ENCODE data around the gene PRKCE. TPM values are rescaled to one million over a fixed set of nuclear protein-coding genes. Genes with fewer than 3 reads are reported as not detected.

Gene PRKCE
- total and polyA plus RNA-seq, 2 donors (not counting 3 experiments of a cell fraction or from before 2014, with no cell fraction given) = 27.9 to 33.9 TPM

GRCh38 chr2:45908316-45909170 is 257.1 kb downstream of the PRKCE start:
- Histone ChIP-seq H3K27me3 (ENCODE audit: control insufficient read depth in 2 of 2, insufficient read depth in 2 of 2, low read length in 2 of 2) (no peaks in the 10 kb centered on the region), H2AFZ (ENCODE audit: low read depth, low read length) (no peak overlapping the region), H3K79me2 (ENCODE audit: control insufficient read depth, insufficient read depth, low read length) (no peaks in the 10 kb centered on the region), H3K9me1 (replicated peaks; ENCODE audit: control insufficient read depth, extremely low read depth, insufficient read depth, low read length) (no peaks in the 10 kb centered on the region), H4K20me1 (replicated peaks; ENCODE audit: control insufficient read depth, extremely low read depth, insufficient read depth, low read length) (no peaks in the 10 kb centered on the region), H3K9ac (replicated peaks; ENCODE audit: extremely low read depth, insufficient read depth, low read length) (no peak overlapping the region), H3K27ac (ENCODE audit: insufficient read depth, low read depth, low read length) (no peak overlapping the region), H3K36me3 (ENCODE audit: control insufficient read depth in 2 of 2, extremely low read depth in 1 of 2, insufficient read depth in 2 of 2, low read length in 2 of 2) (no peaks in the 10 kb centered on the region), H3K4me3 (replicated peaks in 1 of 3; ENCODE audit: insufficient read depth in 1 of 3, low read depth in 1 of 3, low read length in 3 of 3) (no peak overlapping the region), H3K4me2 (ENCODE audit: insufficient read depth, low read length) (no peak overlapping the region), H3K4me1 (ENCODE audit: control insufficient read depth, extremely low read depth, insufficient read depth, low read length) (no peaks in the 10 kb centered on the region), H3K9me3 (replicated peaks; ENCODE audit: control insufficient read depth, insufficient read depth, low read length) (no peaks in the 10 kb centered on the region)
- BruUV-seq (replicated peaks) = no TSS peak
- dilution Hi-C loops (cut with MboI; ENCODE audit: extremely low pct_ligation_motif_present, low sequenced_read_pairs) = no loop called here
- DNase-seq (ENCODE audit: low read depth, low spot score) (no peak), FAIRE-seq (no peak)
- no peak for TF ChIP-seq POLR2AphosphoS5 (IDR thresholded peaks at IDR 0.05; ENCODE audit: insufficient read depth, low read depth, low read length)
- no peak for TF ChIP-seq EZH2 (IDR thresholded peaks at IDR 0.05; ENCODE audit: borderline replicate concordance, low read depth, low read length, severe bottlenecking)
- TF ChIP-seq GATA2 (IDR thresholded peaks at IDR 0.05; ENCODE audit: insufficient read depth, insufficient read length, low read depth, low read length) = no peak
- TF ChIP-seq POLR2A (IDR thresholded peaks at IDR 0.05; ENCODE audit: low read depth, low read length) = no peak
- no peak for TF ChIP-seq MYC (IDR thresholded peaks at IDR 0.05; ENCODE audit: low read depth, low read length)
- no peak for TF ChIP-seq CTCF (IDR thresholded peaks at IDR 0.05; ENCODE audit: extremely low read depth in 1 of 2, insufficient read depth in 1 of 2, low read depth in 1 of 2, low read length in 2 of 2)
- no peak for TF ChIP-seq JUN (IDR thresholded peaks at IDR 0.05; ENCODE audit: borderline replicate concordance, insufficient read depth, insufficient read length, low read depth)
- TF ChIP-seq FOS (IDR thresholded peaks at IDR 0.05; ENCODE audit: borderline replicate concordance, insufficient read depth, low read length) = no peak
- TF ChIP-seq MAX (IDR thresholded peaks at IDR 0.05; ENCODE audit: insufficient read depth, insufficient read length) = no peak
- POLR2A ChIA-PET = no interaction called here
- CTCF ChIA-PET = no interaction called here
- intact Hi-C loops (cut with micrococcal nuclease) = no loop called here
